Measurements from ENCODE around the gene MET.

Gene MET

DNA sequence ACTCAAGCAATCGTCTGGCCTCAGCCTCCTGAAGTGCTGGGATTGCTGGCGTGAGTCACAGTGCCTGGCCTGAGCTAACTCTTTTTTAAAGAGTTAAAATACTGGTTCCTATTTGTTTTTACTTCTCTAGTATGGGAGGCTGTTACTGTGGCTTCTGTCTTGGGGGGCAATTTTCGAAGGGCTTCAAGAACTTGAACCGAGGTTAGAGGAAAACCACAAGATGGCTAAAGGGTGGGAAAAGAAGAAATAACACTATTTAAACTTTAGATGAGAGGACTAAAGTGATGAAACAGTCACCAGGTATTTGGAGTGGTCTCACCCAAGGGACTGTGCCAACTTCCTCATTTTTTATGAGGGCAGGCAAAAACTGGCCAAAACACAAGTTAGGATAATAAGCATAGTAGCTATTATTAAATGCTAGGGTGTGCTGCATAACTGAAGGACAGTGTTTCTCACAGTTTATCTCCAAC is 17.8 kb downstream of the MET start:
- DNase-seq (ENCODE audit: extremely low read depth, low read depth): no peak
- TF ChIP-seq, protein P1, sequence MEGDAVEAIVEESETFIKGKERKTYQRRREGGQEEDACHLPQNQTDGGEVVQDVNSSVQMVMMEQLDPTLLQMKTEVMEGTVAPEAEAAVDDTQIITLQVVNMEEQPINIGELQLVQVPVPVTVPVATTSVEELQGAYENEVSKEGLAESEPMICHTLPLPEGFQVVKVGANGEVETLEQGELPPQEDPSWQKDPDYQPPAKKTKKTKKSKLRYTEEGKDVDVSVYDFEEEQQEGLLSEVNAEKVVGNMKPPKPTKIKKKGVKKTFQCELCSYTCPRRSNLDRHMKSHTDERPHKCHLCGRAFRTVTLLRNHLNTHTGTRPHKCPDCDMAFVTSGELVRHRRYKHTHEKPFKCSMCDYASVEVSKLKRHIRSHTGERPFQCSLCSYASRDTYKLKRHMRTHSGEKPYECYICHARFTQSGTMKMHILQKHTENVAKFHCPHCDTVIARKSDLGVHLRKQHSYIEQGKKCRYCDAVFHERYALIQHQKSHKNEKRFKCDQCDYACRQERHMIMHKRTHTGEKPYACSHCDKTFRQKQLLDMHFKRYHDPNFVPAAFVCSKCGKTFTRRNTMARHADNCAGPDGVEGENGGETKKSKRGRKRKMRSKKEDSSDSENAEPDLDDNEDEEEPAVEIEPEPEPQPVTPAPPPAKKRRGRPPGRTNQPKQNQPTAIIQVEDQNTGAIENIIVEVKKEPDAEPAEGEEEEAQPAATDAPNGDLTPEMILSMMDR (IDR thresholded peaks at IDR 0.05; ENCODE audit: low read depth, low read length): no peak

- TF ChIP-seq, protein P1 (IDR thresholded peaks at IDR 0.05; ENCODE audit: low read depth, low read length): no peak
- DNase-seq (ENCODE audit: extremely low read depth, low read depth): no peak
Measured at GRCh38 chr7:116691664-116692063, 19.7 kb downstream of the MET start.

- TF ChIP-seq, protein P1 (IDR thresholded peaks at IDR 0.05; ENCODE audit: low read depth, low read length): no peak
- DNase-seq (ENCODE audit: extremely low read depth, low read depth): no peak
Measured at GRCh38 chr7:116692401-116693308, 20.7 kb downstream of the MET start.

DNA sequence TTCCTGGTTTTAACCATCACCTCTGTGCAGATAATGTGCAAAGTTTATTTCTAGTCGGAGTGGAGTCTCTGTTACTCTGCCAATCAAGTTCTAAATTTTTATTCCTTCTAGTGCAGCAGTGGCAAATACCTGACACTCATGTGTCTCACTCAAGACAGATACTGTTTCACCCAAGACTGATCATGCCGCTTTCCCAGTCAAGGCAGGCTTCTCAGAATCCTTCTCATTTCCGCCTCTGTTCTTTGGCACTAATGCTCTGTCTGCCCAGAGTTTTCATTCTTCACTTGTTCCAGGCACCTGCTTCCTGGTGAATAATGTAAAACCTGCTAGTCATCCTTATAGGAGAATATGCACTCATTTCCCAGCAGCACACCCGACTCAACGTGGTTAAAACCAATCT is 24.7 kb downstream of the MET start:
- no peak for DNase-seq (ENCODE audit: extremely low read depth, low read depth)
- TF ChIP-seq, protein P1 (IDR thresholded peaks at IDR 0.05; ENCODE audit: low read depth, low read length): no peak

GRCh38 chr7:116697152-116697551 is 25.2 kb downstream of the MET start:
- TF ChIP-seq, protein P1 (IDR thresholded peaks at IDR 0.05; ENCODE audit: low read depth, low read length): no peak
- DNase-seq (ENCODE audit: extremely low read depth, low read depth): no peak

DNA sequence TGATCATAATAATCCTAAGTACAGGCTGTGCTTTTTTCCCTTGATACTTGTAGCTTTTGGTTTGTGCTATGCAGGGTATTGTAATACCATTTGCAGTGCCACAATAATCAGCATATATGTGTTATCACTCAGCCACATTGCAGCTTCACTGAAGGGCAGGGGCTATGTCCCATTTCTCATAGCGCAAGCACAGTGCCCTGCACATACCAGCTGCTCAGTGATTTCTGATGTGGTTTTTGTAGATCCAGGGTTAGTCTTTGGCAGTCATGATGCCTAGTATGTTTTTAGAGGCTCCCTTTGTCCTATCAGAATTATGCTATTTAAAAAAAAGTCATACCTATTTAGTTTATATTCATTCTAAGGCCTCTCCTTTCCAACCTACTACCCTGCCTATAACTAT is 25.8 kb downstream of the MET start:
- TF ChIP-seq, protein P1 (IDR thresholded peaks at IDR 0.05; ENCODE audit: low read depth, low read length): no peak
- no peak for DNase-seq (ENCODE audit: extremely low read depth, low read depth)

- TF ChIP-seq, protein P1 (IDR thresholded peaks at IDR 0.05; ENCODE audit: low read depth, low read length): no peak
- DNase-seq (ENCODE audit: extremely low read depth, low read depth): no peak
Measured at GRCh38 chr7:116698396-116698795, 26.4 kb downstream of the MET start.

All from AG09319 (cell line).